ENCODE results near the gene C14orf93. TPM values are rescaled to one million over a fixed set of nuclear protein-coding genes. Genes with fewer than 3 reads are reported as not detected.

Gene C14orf93
- total and polyA plus RNA-seq, 9 of the 15 experiments (the other 6 are each of a cell fraction or from before 2014, with no cell fraction given), result 2.2 to 22.4 (median 16.1) TPM

GRCh38 chr14:23006544-23007419, 3.2 kb downstream of the C14orf93 start (continued):
- TF ChIP-seq KDM4B (IDR thresholded peaks at IDR 0.05; ENCODE audit: borderline replicate concordance in 2 of 2, low read depth in 1 of 2) (no peak), SREBF1 (IDR thresholded peaks at IDR 0.05; ENCODE audit: borderline replicate concordance, low read depth, low read length) (no peak), ZFP91 (CRISPR knock-in tag; IDR thresholded peaks at IDR 0.05) (no peak), CCAR2 (IDR thresholded peaks at IDR 0.05; ENCODE audit: low read depth, low read length) (no peak), RERE (CRISPR knock-in tag; IDR thresholded peaks at IDR 0.05; ENCODE audit: borderline replicate concordance) (no peak), MEF2D (tag; conservative IDR thresholded peaks at IDR 0.05; ENCODE audit: low read depth) (0 out of 2 replicates have a peak, but pooled peaks have one; percentile 24), FOXK1 (CRISPR knock-in tag; IDR thresholded peaks at IDR 0.05; ENCODE audit: borderline replicate concordance) (no peak), ZNF174 (CRISPR knock-in tag; IDR thresholded peaks at IDR 0.05) (no peak), ZNF76 (CRISPR knock-in tag; IDR thresholded peaks at IDR 0.05; ENCODE audit: borderline replicate concordance) (no peak), HBP1 (CRISPR knock-in tag; IDR thresholded peaks at IDR 0.05) (no peak), FOXK2 (conservative IDR thresholded peaks at IDR 0.05 in 1 of 2, IDR thresholded peaks at IDR 0.05 in 1 of 2; ENCODE audit: low read depth in 2 of 2) (peak; percentile 86 to 87), ZNF217 (CRISPR knock-in tag; IDR thresholded peaks at IDR 0.05) (no peak), SMARCC2 (IDR thresholded peaks at IDR 0.05; ENCODE audit: low read depth) (no peak; the same call in 1 of the 2 replicates), THRAP3 (IDR thresholded peaks at IDR 0.05; ENCODE audit: borderline replicate concordance) (no peak), EGR1 (conservative IDR thresholded peaks at IDR 0.05) (peak; percentile 93), TARDBP (IDR thresholded peaks at IDR 0.05) (peak; percentile 42; the same call in 1 of the 2 replicates)
